Subcutaneous adipose tissue (tissue), 4 donors: ENCODE results near the gene ZNF780A. TPM values are rescaled to one million over a fixed set of nuclear protein-coding genes. Genes with fewer than 3 reads are reported as not detected.

Experiments
- total RNA-seq, 4 donors: library from RNA; depleted of rRNA; stranded (reverse); fragments of >200 nt; gene quantifications; one replicate each; pipeline ENCODE4 v1.1.0, GENCODE V29; 2016
- TF ChIP-seq, protein P1 (sequence below): fragments of 450-650 bp; IDR thresholded peaks from one replicate; pipeline ENCODE4 v1.5.1; 2016; ENCODE audit warnings: low read depth, mild to moderate bottlenecking, control low read depth, antibody characterized with exemption, moderate library complexity

The ZNF780A gene
- total RNA-seq, 4 donors from 2014 or later, result 7.0 to 14.5 (median 12.4) TPM

DNA sequence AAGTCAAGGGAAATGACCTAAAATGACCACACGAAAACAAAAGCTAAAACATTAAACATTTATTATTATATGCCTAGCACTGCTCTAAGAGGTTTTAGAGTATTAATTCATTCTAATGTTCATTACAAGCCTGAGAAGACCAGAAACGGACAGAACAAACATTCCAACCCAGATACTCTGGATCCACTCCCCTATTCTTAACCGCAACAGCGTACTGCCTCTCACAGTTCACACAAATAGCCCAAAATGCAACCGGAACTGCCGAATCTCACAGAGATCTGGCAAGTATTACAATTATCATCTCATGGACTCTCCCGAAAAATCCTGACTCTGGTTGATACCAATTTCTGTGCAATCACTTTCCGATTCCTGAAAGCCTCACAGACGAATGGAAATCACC lies 36.1 kb downstream of the ZNF780A start:
- TF ChIP-seq, protein P1, sequence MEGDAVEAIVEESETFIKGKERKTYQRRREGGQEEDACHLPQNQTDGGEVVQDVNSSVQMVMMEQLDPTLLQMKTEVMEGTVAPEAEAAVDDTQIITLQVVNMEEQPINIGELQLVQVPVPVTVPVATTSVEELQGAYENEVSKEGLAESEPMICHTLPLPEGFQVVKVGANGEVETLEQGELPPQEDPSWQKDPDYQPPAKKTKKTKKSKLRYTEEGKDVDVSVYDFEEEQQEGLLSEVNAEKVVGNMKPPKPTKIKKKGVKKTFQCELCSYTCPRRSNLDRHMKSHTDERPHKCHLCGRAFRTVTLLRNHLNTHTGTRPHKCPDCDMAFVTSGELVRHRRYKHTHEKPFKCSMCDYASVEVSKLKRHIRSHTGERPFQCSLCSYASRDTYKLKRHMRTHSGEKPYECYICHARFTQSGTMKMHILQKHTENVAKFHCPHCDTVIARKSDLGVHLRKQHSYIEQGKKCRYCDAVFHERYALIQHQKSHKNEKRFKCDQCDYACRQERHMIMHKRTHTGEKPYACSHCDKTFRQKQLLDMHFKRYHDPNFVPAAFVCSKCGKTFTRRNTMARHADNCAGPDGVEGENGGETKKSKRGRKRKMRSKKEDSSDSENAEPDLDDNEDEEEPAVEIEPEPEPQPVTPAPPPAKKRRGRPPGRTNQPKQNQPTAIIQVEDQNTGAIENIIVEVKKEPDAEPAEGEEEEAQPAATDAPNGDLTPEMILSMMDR, result no peak

DNA sequence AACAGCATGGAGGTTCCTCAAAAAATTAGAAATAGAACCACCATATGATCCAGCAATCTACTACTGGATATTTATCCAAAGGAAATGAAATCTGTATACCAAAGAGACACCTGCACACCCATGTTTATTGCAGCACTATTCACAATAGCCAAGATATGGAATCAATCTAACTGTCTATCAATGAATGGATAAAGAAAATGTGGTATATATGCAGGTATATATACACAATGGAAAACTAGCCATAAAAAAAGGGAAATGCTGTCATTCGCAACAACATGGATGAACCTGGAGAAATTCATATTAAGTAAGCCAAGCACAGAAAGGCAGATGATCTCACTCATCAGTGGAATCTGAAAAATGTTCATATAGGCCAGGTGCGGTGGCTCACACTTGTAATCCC lies 37.3 kb downstream of the ZNF780A start:
- TF ChIP-seq, protein P1, result no peak

DNA sequence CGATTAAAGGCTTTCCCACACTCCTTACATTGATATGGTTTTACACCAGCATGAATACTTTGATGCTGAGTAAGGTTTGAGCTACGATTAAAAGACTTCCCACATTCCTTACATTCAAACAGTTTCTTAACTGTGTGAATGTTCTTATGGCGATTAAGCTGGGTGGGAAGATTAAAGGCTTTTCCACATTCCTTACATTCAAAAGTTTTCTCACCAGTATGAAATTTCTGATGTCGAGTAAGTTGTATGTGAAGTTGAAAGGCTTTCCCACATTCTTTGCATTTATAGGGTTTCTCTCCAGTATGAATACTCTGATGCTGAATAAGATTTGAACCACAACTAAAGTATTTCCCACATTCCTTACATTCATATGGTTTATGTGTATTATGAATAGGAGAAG lies 54.7 kb downstream of the ZNF780A start:
- TF ChIP-seq, protein P1, result no peak

DNA sequence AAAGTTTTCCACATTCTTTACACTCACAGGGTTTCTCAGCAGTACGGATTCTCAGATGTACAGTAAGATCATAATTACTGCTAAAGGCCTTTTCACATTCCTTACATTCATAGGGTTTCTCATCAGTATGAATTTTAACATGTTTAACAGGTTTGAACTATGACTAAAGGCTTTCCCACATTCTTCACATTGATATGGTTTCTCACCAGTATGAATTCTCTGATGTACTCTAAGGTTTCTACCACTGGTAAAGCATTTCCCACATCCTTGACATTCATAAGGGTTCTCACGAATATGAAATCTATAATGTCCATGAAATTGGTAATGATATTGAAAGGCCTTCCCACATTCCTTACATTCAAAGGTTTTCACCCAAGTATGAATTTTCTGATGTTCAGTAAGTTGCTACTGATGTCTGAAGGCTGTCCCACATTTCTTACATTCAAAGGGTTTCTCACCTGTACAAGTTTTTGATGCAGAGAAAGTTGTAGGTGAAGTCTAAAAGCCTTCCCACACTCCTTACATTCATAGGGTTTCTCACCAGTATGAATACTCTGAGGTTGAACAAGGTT lies 56.7 kb downstream of the ZNF780A start:
- TF ChIP-seq, protein P1, result no peak

DNA sequence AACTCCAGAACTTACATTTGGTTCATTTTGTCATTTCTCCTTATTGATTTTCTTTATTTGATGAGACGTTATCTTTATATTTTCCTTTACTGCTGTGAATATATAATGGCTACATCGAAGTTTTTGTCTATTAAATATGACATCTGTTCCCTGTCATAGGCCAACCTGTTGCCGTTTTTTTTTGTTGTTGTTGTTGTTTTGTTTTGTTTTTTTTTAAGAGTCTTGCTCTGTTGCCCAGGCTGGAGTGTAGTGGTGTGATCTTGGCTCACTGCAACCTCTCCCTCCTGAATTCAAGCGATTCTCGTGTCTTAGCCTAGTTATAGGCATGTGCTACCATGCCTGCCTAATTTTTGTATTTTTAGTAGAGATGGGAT lies 64.2 kb downstream of the ZNF780A start:
- TF ChIP-seq, protein P1, result no peak

DNA sequence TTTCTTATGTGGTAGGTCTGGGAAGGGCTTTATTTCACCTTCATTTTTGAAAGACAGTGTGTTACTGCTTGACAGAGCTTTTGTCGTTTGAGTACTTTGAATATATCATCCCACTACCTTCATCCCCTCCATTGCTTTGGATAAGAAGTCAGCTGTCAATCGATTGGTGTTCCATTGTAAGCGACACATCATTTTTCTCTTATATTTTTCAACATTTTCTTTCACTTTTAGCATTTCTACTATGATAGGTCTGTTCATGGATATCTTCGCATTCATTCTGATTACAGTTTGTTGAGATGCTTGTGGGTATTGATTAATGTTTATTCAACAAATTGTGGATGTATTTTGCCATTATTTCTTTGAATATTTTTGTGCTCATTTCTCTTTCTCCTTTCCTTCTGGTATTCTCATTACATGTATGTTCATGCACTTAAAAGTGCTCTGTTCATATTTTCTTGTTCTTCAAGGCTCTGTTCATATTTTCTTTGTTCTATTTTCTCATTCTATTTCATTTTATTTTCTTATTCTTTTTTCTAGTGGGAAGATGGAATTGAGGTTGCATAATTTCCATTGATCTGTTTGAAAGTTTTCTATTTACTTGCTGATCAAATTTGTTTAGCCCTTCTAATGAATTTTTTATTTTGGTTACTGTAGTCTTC lies 64.7 kb downstream of the ZNF780A start:
- TF ChIP-seq, protein P1, result no peak

DNA sequence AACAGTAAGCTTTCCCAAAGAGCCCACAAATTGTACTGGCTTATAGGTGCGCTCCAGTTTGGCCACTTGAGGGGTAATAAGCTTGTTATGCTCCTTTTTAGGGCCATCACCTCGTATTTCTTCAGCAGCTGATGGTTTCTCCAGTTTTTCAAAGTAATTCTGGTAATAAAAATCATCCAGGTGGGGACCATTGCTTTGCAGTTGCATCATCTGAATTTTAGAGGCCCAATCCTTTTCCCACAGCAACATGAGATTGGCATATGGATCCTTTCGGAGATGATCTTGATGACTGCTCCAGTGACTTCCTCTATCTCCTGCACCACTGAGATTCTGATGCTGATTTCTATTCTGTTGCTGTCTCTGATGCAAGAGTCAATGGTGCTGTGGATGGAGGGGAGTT lies 66.8 kb downstream of the ZNF780A start:
- TF ChIP-seq, protein P1, result no peak

Other genes starting within 250 kb of the ZNF780A start
- gene FBL, start 244.6 kb downstream of the ZNF780A start, total RNA-seq, result 100 to 1,000 TPM; 101 to 168 (median 104) TPM
- gene FCGBP, start 156.3 kb downstream of the ZNF780A start, total RNA-seq, result 100 to 1,000 TPM in 2 of 4 donors, 10 to 100 TPM in 2; 11.9 to 321 (median 115) TPM
- gene PSMC4, start 119.8 kb downstream of the ZNF780A start, total RNA-seq, result 10 to 100 TPM; 61.9 to 76.6 (median 66.9) TPM
- 10 to 100 TPM in 2 of 4 donors, 1 to 10 TPM in 2; 3.1 to 11.1 (median 8.1) TPM for gene ZNF546, start 93.9 kb downstream of the ZNF780A start, total RNA-seq
- gene ZNF780B, start 34.7 kb downstream of the ZNF780A start, total RNA-seq, result 10 to 100 TPM in 3 of 4 donors, 1 to 10 TPM in 1; 10.0 to 24.3 (median 17.8) TPM
- 10 to 100 TPM in 1 of 4 donors, 1 to 10 TPM in 3; 1.5 to 13.9 (median 4.1) TPM for gene MAP3K10, start 100.5 kb upstream of the ZNF780A start, total RNA-seq
- not detected for gene TTC9B, start 127.4 kb upstream of the ZNF780A start, total RNA-seq
- 1 to 10 TPM in 2 of 4 donors, not detected in 2; 1.5 TPM for gene CCNP, start 135.7 kb upstream of the ZNF780A start, total RNA-seq
- 100 to 1,000 TPM in 1 of 4 donors, 10 to 100 TPM in 3; 81.7 to 175 (median 93.9) TPM for gene AKT2, start 194.4 kb upstream of the ZNF780A start, total RNA-seq